ENCODE measurements around the gene MEIS1.

- TF ChIP-seq CTCF (conservative IDR thresholded peaks at IDR 0.05 in 1 of 2, IDR thresholded peaks at IDR 0.05 in 1 of 2; ENCODE audit: low read depth in 1 of 2, low read length in 2 of 2) (no peak), EZH2 (IDR thresholded peaks at IDR 0.05; ENCODE audit: low read length, missing control alignments) (no peak)
These were observed 66.3 kb downstream of the MEIS1 start for GRCh38 chr2:66501267-66501666.
